OCI-M2 (cell line): Measurements from ENCODE around the gene PPP6R2.

Experiments used
- DNase-seq: peaks from one replicate; lab custom pipeline; 2025; ENCODE audit not compliant: unreplicated experiment; lab: John Stamatoyannopoulos, UW

Gene PPP6R2

DNA sequence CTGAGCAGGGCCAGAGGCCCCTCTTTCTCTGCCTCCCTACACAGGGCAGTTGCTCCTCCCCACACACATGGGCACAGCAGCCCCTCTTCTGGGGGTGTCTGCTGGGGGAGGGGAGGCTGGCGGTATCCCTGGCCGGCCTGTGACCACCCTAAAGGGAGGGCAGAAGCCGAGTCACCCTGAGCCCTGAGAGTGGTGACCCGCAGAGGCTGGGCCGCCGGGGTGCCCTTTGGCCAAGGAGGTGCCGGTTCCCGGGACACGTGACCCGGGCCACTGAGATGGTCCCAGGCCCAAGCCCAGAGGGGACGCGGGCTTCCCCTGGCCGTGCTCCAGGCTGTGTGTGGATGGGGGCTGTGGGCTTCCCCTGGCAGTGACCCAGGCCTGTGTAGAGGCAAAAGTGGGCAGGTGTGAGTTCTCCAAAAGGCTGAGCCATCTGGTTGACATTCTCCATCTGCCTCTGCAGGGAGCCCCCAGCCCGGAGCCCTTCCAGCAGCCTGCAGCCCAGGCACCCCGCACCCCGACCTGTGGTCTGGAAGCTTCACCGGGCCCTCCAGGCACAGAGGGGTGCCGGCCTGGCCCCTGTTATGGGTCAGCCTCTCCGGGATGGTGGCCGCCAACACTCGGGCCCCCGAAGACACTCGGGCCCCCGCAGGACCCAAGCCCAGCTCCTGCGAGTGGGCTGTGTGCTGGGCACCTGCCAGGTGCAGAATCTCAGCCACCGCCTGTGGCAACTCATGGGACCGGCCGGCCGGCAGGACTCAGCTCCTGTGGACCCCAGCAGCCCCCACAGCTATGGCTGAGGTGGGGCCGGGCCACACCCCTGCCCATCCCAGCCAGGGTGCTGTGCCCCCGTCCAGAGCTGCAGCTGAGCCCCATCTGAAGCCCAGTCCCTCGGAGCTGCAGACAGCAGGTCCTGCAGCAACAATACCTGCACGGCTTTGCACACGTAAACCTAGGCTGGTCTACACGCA is 139.3 kb downstream of the PPP6R2 start:
- DNase-seq, result no peak

DNA sequence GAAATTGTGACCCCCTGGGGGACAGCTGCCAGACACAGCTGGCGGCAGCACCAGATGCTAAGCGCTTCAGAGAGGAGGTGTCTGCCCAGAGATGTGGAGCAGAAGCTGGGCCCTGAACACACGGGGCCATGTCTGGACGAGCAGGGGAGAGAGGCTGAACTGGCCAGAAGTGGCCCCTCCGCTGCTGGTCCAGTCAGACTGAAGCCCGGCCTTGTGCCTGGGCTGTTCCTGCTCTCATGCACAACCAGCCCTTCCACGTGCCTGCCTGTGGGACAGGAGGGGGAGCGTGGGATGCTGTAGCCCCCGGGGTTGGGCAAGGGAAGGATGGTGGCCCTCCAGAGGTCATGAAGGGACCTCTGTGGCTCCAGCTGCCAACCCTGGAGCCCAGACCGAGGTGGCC is 140.0 kb downstream of the PPP6R2 start:
- DNase-seq, result no peak

DNA sequence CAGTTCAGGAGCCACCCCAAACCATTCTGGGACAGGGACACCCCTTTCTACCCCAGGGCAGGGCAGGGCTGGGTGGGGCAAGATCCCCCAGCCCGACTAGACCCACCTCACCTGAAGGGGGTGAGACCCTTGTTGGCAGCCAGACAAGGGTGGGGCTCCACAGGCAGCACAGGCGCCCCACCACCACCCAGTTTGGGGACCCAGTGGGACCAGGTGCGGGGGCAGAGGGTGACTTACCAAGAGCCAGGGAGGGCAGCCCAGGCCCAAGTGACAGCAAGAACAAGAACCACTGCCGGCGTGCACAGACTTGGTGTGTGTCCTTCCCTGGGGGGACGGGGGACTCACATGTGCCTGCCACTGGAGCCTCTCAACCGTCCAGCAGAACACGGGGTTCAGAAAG is 140.4 kb downstream of the PPP6R2 start:
- no peak for DNase-seq

- DNase-seq, result no peak
Observed at GRCh38 chr22:50483977-50484853, 141.1 kb downstream of the PPP6R2 start.

GRCh38 chr22:50485221-50486131 is 142.3 kb downstream of the PPP6R2 start:
- DNase-seq, result no peak

- no peak for DNase-seq
Observed at GRCh38 chr22:50486561-50487289, 143.6 kb downstream of the PPP6R2 start, which contains the start of gene MIOX. Gene MIOX (plus strand): TSS chr22:50486859. CDS start chr22:50486898, 39 bp downstream.

GRCh38 chr22:50487290-50488005 is 144.3 kb downstream of the PPP6R2 start:
- DNase-seq, result no peak

DNA sequence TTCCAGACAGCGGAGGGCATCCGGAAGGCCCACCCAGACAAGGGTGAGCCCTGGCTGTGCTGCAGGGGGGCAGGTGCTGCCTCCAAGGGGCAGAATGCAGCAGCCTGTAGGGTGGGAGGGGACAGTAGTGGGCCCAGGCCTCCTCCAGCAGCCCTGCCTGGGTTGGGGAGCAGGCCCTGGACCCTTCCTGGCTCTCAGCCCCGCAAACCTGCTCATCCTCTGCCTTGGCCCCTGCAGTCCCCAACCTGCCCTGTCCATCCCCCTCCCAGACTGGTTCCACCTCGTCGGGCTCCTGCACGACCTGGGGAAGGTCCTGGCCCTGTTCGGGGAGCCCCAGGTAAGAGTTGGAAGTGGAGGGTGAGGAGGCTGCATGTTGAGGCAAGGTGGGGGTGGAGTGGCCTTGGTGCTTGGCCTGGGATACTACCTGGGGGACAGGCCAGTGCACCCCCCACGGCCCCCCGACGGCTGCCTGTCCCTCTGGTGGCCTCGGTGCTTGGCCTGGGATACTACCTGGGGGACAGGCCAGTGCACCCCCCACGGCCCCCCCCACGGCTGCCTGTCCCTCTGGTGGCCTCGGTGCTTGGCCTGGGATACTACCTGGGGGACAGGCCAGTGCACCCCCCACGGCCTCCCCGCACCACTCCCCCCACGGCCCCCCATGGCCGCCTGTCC is 145.0 kb downstream of the PPP6R2 start:
- no peak for DNase-seq

- DNase-seq, result no peak
Observed at GRCh38 chr22:50488886-50489285, 145.8 kb downstream of the PPP6R2 start.

- DNase-seq, result no peak
Observed at GRCh38 chr22:50489363-50490243, 146.5 kb downstream of the PPP6R2 start.

DNA sequence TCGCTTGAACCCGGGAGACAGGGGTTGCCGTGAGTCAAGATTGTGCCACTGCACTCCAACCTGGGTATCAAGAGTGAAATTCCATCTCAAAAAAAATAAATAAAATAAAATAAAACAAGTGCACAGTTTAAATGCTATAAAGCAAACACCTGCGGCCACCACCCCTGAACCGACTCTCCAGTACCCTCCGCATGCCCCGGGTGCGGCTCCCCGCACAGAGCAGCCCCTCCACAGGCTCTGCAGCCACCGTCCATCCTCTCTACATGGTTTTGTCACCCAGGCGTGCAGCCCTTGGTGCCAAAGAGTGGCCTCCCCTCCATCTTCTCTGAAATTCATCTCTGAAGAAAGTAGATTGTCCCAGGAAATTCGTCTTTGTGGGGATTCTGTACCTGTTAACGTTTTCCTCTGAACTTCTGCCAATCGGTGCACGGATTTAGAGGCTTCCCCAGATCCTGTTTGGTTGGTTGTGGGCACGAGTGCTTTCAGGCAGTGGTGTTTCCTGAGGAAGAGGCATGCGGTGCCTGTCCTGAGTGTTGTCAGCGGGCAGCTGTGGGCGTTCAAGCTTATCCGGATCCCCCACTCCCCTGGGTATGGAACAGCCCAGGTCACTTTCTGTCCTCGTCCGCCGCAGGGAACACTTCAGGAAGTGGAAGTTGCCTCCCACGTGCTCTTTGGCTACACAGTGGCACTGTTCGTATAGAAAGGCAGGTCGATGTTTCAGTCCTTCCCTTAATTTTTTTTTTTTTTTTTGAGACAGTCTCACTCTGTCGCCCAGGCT is 147.6 kb downstream of the PPP6R2 start:
- no peak for DNase-seq
